NCI-H146 treated with DMSO at 0.1 percent for 48 hours (cell line): ENCODE measurements around the gene ZNF615.
"Not testable (repeated sequence)": the region's sequence is repeated elsewhere in the genome, so short reads cannot be mapped to it uniquely, and the experiment has no call there.

Experiments used
- DNase-seq: peaks from one replicate; lab custom pipeline; 2025; ENCODE audit not compliant: unreplicated experiment; lab: John Stamatoyannopoulos, UW

The ZNF615 gene

GRCh38 chr19:52007806-52008557 is at the start of gene ZNF615:
Gene ZNF615 (minus strand): TSS chr19:52008211. CDS start chr19:52003711, 4,500 bp downstream.
- DNase-seq, result peak; percentile 93

DNA sequence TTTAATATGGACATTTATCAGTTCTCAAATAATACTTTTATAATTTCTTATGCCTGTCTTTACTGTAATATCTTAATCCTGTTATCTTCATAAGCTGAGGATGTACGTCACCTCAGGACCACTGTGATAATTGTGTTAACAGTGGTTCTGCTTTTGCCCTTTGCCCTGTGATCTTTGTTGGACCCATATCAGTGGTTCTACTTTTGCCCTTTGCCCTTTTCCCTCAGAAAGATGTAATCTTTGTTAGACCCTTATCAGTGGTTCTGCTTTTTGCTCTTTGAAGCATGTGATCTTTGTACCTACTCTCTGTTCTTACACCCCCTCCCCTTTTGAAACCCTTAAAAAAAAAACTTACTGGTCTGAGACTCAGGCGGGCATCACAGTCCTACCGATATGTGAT is 48.5 kb upstream of the ZNF615 start:
- DNase-seq, result not testable (repeated sequence)

DNA sequence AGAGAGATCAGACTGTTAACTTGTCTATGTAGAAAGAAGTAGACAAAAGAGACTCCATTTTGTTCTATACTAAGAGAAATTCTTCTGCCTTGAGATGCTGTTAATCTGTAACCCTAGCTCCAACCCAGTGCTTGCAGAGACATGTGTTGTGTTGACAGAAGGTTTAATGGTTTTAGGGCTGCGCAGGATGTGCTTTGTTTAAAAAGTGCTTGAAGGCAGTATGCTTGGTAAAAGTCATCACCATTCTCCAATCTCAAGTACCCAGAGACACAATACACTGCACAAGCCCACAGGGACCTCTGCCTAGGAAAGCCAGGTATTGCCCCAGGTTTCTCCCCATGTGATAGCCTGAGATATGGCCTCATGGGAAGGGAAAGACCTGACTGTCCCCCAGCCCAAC is 43.7 kb upstream of the ZNF615 start:
- not testable (repeated sequence) for DNase-seq

DNA sequence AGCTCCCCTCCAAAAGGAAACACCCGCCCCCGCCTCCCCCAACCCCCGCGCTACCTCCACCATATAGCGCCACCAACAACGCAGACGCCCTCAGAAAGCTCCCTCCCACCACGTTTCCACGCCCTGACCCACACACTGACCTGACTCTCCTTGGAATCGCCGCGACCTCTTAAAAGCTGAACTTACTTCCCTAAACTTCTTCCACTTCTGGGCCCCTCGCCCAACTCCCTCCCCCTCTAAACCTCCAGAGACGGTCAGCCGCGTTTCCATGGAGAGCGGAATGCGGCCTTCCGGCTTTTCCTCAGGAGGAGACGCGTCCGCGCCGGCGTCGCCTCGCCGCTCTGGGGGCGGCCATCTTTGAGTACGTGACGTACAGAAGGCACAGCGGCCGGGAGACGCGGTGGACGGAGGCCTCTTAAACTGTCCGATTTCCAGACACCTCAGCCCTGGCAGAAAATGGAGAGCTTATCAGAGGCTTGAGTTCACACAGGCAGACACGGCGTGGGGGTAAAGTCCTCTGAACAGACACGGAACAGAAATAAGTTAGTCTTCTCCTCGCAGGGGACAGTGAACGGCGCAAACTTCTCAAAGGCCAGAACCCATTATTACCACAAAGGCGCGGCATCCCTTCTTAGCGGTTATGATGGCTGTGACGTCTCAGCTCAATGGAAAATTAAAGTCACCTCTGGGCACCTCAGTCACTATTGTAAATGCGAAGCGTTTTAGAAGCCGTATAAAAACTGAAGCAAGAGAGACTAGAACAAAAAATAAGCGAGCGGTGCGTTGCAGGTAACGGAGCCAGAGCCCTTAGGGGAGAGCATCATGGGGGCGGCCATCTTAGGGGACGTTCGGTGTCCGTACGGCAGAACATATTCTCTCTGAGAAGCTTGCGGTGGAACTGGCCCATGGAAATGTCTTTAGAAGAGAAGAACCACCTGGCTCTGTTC is 40.8 kb upstream of the ZNF615 start, which contains the start of gene ZNF432:
Gene ZNF432, minus strand, starts transcription at position 284 of the 947 bp plus-strand sequence. CDS start 1,970 bp downstream, outside the sequence.
- DNase-seq, result peak; percentile 77

DNA sequence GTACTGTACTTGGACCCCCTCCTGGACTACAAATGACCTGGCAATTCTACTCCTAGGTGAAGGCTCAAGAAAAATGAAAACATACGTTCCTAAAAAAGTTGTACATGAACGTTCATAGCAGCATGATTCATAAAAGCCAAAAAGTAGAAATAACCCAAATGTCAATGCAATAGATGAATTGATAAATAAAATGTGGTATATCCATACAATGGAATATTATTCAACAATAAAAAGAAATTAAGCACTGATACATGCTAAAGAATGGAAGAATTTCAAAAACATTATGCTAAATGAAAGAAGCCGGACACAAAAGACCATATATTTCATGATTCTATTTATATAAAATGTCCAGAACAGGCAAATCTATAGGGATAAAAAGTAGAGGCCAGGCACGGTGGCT is 31.2 kb upstream of the ZNF615 start:
- DNase-seq, result no peak

DNA sequence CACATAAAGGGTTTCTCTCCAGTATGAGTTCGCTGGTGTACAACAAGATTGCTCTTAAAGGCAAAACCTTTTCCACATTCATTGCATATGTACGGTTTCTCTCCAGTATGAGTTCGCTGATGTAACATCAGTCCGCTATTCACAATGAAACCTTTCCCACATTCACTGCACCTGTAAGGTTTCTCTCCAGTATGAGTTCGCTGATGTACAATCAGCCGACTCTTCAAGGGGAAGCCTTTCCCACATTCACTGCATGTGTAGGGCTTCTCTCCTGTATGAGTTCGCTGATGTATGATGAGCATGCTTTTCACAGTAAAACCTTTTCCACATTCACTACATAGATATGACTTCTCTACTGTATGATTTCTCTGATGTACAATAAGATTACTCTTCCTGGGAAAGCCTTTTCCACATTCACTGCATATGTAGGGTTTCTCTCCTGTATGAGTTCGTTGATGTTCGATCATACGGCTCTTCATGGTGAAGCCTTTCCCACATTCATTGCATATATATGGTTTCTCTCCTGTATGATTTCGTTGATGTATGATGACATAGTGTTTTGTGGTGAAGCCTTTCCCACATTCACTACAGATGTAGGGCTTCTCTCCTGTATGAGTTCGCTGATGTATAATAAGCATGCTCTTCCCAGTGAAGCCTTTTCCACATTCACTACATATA is 26.2 kb upstream of the ZNF615 start:
- no peak for DNase-seq

- no peak for DNase-seq
Measured at GRCh38 chr19:52028780-52029123, 20.7 kb upstream of the ZNF615 start.

- peak; percentile 94 for DNase-seq
Measured at GRCh38 chr19:52028027-52028779, 20.2 kb upstream of the ZNF615 start, which contains the start of gene ZNF614. Gene ZNF614 (minus strand): TSS chr19:52028379. CDS start chr19:52025745, 2,634 bp downstream.

DNA sequence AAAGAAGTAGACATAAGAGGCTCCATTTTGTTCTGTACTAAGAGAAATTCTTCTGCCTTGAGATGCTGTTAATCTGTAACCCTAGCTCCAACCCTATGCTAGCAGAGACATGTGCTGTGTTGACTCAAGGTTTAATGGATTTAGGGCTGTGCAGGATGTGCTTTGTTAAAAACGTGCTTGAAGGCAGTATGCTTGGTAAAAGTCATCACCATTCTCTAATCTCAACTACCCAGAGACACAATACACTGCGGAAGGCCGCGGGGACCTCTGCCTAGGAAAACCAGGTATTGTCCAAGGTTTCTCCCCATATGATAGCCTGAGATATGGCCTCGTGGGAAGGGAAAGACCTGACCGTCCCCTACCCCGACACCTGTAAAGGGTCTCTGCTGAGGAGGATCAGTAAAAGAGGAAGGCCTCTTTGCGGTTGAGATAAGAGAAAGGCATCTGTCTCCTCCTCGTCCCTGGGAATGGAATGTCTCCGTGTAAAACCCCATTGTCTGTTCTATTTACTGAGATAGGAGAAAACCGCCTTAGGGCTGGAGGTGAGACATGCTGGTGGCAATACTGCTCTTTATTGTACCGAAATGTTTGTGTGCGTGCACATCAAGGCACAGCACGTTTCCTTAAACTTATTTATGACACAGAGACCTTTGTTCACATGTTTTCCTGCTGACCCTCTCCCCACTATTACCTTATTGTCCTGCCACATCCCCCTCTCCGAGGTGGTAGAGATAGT is 18.4 kb upstream of the ZNF615 start:
- not testable (repeated sequence) for DNase-seq

- DNase-seq, result not testable (repeated sequence)
Measured at GRCh38 chr19:52024478-52024877, 16.5 kb upstream of the ZNF615 start.

DNA sequence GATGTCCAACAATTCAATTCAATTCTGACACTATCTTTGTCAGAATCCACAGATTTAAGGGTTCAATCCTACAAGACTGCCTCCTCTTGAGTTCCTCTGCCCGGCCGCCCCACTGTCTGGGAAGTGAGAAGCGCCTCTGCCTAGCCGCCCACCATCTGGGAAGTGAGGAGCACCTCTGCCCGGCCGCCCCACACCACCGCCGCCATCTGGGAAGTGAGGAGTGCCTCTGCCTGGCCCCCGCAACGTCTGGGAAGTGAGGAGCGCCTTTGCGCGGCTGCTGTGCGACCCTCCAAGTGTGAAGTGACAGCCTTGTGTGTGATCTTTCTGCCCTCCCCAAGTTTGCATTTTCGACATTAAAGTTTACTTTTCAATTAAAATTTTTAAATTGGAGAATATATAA is 14.2 kb upstream of the ZNF615 start:
- no peak for DNase-seq

DNA sequence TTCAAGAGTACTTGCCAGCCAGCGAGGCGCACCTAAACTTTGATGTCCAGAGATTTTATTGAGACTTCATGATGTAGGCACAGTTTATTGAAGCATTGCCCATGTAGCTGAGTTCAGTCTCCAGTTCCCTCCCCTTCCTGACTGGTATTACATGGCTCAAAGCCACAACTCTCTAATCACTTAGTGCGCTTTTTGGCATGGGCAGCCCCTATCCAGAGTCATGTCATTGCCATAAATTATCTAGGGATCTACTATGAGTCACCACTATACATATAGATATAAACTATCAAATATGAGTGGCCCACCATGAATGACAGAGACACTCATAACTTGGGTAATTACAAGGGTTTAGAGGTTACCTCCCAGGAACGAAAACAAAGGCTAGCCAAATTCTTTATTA is 12.5 kb upstream of the ZNF615 start:
- no peak for DNase-seq

- no peak for DNase-seq
Measured at GRCh38 chr19:52010674-52011073, 2.7 kb upstream of the ZNF615 start.

GRCh38 chr19:52007451-52007805 is 583 bp downstream of the ZNF615 start:
- no peak for DNase-seq

GRCh38 chr19:51994048-51994644 is 13.9 kb downstream of the ZNF615 start:
- no peak for DNase-seq

GRCh38 chr19:51993422-51993821 is 14.6 kb downstream of the ZNF615 start:
- no peak for DNase-seq

DNA sequence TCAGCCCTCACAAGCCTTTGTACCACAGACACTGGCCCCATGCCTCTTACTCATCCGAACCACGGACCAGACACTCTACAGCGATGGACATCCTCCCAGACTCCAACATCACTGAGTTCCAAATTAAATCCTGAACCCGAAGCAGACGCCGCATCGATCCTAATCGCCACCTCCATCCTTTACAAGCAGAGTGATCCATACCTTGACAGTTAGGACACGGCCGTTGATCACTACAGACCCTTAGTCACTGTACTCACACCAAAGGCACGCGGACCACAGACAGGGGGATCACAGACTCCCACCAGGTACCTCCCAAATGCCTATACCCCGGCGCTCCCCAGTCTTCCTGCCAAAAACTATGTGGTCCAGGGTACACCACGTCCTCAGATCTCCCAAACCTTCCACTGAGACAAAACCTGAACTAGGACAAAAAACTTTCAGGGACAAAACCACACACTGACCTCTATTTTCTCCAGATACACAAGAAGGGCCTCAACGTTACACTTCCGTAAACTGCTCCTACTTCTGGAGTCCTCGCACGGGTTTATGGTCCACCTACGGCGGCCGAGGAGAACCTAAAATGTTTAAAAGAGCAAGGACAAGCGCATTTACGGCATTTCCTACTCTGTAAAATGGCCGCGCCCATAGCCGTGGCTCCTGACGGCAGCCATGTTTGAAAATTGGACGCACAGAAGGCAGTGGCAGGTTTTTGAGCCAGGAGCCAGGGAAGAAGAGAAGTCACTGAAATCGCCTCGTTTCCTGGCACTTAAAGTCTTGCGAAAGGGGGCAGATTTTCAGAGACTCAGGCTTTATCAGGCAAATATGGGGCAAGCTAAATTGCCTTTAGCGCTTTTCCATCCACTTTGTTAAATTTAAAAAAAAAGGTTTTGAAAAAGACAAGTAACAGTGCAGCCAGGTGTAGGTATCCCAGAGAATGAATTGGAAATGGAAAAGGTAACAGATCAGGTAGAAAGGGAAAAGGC is 21.4 kb downstream of the ZNF615 start, which contains the start of gene ZNF350:
Gene ZNF350, minus strand, starts transcription at position 532 of the 983 bp plus-strand sequence. CDS start 12,480 bp downstream, outside the sequence.
- peak; percentile 87 for DNase-seq

GRCh38 chr19:51983361-51983760 is 24.6 kb downstream of the ZNF615 start:
- DNase-seq, result no peak
